HG03135 (cell line): ENCODE data around the gene FBXO46.
"Not testable (repeated sequence)": the region's sequence is repeated elsewhere in the genome, so short reads cannot be mapped to it uniquely, and the experiment has no call there.

Source experiments
- ATAC-seq: cut with Tn5 transposase; IDR thresholded peaks from one replicate; pipeline ENCODE4 v1.9.1; 2021; ENCODE audit warnings: mild to moderate bottlenecking, moderate library complexity; ENCODE audit not compliant: unreplicated experiment

Gene FBXO46

GRCh38 chr19:45766869-45767346, 36.2 kb upstream of the FBXO46 start:
- no peak for ATAC-seq

GRCh38 chr19:45766296-45766868, 35.7 kb upstream of the FBXO46 start:
- ATAC-seq: no peak

- no peak for ATAC-seq
Measured at GRCh38 chr19:45765702-45766295, 35.1 kb upstream of the FBXO46 start.

- no peak for ATAC-seq
Measured at GRCh38 chr19:45764945-45765701, 34.4 kb upstream of the FBXO46 start.

GRCh38 chr19:45764475-45764874, 33.8 kb upstream of the FBXO46 start:
- ATAC-seq: no peak

- ATAC-seq: no peak
Measured at GRCh38 chr19:45763691-45764294, 33.1 kb upstream of the FBXO46 start.

- ATAC-seq: no peak
Measured at GRCh38 chr19:45762870-45763631, 32.4 kb upstream of the FBXO46 start.

- ATAC-seq: no peak
Measured at GRCh38 chr19:45761714-45762113, 31.0 kb upstream of the FBXO46 start.

- ATAC-seq: no peak
Measured at GRCh38 chr19:45758921-45759320, 28.2 kb upstream of the FBXO46 start.

GRCh38 chr19:45757695-45758094, 27.0 kb upstream of the FBXO46 start:
- no peak for ATAC-seq

- ATAC-seq: no peak
Measured at GRCh38 chr19:45754323-45754722, 23.6 kb upstream of the FBXO46 start.

GRCh38 chr19:45753548-45753947, 22.9 kb upstream of the FBXO46 start:
- ATAC-seq: no peak

GRCh38 chr19:45752639-45753038, 21.9 kb upstream of the FBXO46 start:
- no peak for ATAC-seq

GRCh38 chr19:45751483-45751882, 20.8 kb upstream of the FBXO46 start:
- not testable (repeated sequence) for ATAC-seq

GRCh38 chr19:45747513-45747912, 16.8 kb upstream of the FBXO46 start:
- ATAC-seq: no peak

GRCh38 chr19:45746866-45747265, 16.2 kb upstream of the FBXO46 start:
- no peak for ATAC-seq

- ATAC-seq: no peak
Measured at GRCh38 chr19:45745606-45746005, 14.9 kb upstream of the FBXO46 start.

- no peak for ATAC-seq
Measured at GRCh38 chr19:45742969-45743368, 12.3 kb upstream of the FBXO46 start.

- no peak for ATAC-seq
Measured at GRCh38 chr19:45739498-45740439, 9.1 kb upstream of the FBXO46 start.
